Cerebellar nuclear complex (tissue), 1 donor: Measurements from ENCODE around the gene JAG2.

ENCODE experiments used
- DNase-seq, 2 experiments: peaks; one replicate each; lab custom pipeline; 2025; lab: John Stamatoyannopoulos, UW

The JAG2 gene

GRCh38 chr14:105165134-105165704 is 3.4 kb downstream of the JAG2 start:
- DNase-seq = no peak

DNA sequence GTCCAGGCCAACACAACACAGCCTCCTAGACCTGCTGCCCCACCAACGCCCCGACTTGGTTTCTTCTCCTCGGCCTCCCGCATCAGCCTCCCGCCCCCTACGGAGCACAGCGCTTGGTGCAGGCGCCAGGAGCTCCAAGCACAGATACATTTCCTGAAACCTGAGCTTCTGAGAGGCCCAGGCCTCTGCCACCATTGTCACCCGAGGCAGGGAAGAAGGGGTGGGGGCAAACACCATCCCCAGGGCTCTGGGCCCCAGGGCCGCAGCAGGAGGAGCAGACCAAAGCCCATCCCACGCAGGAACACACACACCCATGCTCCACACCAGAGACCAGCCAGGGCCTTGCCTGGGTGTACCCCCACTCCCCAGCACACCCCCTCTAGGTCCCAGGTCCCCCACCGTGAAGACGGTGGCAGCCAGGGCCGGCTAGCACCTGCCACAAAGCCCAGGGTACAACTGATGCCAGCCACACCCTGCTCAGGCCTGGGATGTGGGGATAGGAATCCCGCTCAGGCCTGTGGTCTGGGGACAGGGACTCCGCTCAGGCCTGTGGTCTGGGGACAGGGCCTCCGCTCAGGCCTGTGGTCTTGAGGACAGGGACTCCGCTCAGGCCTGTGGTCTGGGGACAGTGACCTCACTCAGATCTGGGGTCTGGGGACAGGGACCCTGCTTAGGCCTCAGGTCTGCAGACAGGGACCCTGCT is 5.4 kb downstream of the JAG2 start:
- no peak for DNase-seq

DNA sequence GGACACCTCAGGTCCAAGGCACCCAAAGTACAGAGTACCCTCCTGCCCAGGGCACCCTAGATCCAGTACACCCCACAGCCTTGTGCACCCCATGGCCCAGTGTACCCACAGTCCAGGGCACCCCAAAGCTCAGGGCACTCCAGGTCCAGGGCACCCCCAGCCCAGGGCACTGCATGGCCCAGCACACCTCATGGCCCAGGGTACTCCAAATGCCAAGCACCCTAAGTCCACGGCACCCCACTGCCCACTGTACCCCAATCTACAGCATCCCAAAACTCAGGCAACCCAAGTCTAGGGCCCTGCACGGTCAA is 6.0 kb downstream of the JAG2 start:
- DNase-seq = no peak

GRCh38 chr14:105161964-105162668 is 6.5 kb downstream of the JAG2 start:
- no peak for DNase-seq

GRCh38 chr14:105161309-105161708 is 7.3 kb downstream of the JAG2 start:
- no peak for DNase-seq

DNA sequence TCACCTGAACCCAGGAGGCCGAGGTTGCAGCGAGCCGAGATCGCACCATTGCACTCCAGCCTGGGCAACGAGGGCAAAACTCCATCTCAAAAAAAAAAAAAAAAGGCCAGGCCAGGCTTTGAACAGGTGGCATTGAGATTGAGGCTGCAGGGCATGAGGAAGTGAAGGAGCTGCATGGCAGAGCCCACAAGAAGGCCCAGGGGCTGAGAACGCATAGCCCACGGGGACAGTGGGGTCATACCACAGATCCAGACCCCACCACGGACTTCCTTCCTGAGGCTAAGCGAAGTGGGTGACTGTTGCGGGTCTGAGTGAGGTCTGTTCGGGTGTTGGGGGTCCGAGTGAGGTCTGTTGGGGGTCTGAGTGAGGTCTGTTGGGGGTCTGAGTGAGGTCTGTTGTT is 7.8 kb downstream of the JAG2 start:
- no peak for DNase-seq

DNA sequence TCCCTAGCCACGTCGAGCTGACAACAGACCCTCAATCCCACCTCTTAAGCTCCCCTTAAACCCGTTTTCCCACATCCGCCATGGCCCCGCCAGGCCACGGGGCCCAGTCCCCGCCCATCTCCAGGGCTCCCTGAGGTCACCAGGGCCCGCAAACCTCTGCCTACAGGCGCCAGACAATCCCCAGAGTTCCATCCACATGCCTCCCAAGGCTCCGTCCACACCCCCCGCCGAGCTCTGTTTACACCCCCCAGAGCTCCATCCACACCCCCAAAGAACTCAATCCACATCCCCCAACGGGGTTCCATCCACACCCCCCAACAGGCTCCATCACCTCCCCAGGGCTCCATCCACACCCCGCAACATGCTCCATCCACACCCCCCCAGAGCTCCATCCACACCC is 9.2 kb downstream of the JAG2 start:
- no peak for DNase-seq

- DNase-seq = no peak
These were observed 9.8 kb downstream of the JAG2 start for GRCh38 chr14:105158794-105159193.

- no peak for DNase-seq
These were observed 10.7 kb downstream of the JAG2 start for GRCh38 chr14:105157872-105158271.

- no peak for DNase-seq
These were observed 11.9 kb downstream of the JAG2 start for GRCh38 chr14:105156414-105157375.

- no peak for DNase-seq
These were observed 12.7 kb downstream of the JAG2 start for GRCh38 chr14:105155681-105156413.

DNA sequence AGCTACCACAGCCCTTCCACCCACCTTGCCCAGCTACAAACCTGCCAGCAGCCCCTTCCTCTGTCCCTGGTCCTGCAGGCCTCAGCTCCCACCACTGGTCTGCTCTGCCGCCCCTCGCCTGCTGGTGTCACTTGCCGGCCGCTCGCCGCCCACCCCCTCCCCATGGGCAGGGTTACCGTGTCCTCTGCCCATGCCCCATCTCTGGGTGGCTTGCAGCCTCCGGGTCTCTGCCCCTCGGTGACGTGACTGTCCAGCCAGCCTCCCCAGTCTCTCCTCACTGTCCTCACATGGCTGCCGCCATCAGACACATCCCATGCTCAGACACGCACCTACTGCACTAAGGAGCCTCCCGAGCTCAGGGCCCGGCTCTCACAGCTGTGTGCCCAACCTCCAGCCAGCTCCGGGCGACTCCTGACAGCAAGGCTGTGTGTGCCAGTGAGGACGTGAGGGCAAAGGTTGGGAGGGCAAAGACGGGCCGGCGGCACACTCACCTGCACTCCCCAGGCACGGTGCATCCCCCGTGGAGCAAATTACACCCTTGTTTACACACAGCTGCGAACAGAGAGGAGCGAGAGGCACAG is 13.4 kb downstream of the JAG2 start:
- DNase-seq = no peak

DNA sequence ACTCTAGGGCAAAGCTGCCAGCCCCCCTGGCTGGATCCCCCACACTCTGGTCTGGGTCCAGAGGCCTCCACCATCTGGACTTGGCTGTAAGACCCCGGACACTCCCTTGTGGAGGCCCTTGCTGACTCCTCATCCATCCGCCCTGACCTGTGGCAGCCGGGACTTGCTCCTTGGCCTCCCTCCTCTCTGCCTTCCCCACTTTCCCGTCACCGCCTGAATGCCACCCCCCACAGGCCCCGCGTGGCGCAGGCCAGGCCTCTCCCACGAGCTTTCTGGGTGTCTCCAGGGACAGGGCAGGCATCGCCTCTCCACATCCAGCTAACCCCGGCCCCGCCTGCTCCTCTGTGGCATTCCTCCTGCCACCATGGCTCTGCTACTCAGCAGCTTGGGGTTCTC is 14.1 kb downstream of the JAG2 start:
- DNase-seq = no peak

DNA sequence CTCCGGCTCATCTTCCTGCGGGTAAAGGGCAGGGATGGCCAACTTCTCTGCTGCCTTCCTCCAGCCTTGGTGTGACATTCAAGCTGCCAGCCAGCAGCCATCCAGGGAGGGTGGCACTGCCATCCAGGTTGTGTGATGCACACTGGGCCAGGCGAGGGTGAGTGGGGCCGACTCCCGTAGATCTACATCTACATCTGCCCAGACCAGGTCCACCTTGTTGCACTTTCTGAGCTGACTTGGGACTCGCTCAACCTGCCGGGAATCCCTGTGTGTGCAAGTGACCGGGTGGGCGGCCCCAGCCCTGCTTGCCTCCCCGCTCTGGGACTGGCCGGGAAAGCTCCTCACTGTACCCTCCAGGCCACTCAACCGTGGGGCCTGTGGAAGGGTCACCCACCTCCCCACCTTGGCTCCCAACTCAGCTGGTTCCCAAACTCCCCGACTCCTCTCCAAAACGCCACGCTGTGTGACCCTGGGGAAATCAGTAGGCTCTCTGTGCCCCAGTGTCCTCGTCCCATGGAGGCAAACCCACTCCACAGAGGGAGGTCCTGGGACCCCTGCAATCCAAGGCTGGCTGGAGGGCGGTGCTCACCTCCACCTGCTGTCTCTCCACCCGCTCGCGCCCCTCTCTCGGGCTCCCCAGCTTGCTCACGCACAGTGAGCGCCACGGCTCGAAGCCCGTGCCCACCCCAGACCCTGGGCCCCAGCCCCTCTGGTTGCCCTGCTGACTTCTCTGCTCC is 14.7 kb downstream of the JAG2 start:
- DNase-seq = no peak

DNA sequence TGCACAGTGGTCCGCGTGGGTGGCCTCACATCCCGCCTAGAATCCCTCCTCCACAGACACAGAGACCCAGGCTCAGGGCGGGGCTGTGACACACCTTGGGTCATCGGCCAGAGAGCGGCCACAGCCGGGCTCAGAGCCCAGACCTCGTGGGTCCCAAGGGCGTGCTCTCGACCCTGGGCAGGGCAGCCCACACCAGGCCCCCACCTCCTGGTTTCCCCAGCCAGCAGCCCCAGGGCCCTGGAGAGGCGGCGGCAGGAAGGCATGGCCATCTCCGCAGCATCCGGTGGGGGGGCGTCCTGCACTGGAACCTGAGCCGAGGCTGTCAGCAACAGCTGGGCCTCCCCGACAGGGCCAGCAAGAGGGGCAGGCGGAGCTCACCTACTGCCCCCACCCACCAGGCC is 15.2 kb downstream of the JAG2 start:
- DNase-seq = no peak

GRCh38 chr14:105152794-105153241 is 15.8 kb downstream of the JAG2 start:
- no peak for DNase-seq

- no peak for DNase-seq
These were observed 16.5 kb downstream of the JAG2 start for GRCh38 chr14:105151838-105152793.

DNA sequence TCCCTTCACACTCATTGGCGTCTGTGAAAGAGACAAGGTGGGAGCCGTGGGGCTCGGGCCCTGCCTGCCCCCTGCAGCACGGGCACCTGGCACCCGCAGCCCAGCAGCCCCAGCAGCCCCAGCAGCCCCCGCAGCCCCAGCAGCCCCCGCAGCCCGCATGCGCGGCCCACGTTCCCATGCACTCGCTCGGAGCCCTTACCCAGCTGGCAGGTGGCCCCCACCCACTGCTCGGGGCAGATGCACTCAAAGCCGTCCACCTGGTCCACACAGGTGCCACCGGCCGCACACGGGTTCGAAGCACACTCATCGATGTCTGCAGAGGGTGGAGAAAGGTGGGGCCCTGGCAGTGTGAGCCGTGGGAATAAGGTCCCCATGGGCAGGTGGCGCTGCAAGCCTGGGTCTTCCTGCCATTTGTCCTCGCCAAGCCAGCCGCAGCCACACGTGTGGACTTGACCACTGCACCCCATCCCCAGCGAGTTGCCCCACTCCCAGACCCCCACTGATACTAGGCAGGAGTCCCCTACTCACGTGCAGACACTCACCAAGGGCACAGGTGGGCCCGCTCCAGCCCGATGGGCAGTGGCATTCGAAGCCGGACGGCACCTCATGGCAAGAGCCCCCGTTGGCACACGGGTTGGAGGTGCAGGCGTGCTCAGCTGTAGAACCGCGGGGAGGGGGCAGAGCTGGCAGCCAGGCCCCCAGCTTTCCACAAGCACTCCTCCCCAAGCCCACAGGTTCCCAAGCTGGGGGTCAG is 17.3 kb downstream of the JAG2 start:
- DNase-seq = no peak
